HepG2 (cell line): ENCODE measurements around the gene OR4N5. TPM values are rescaled to one million over a fixed set of nuclear protein-coding genes. Genes with fewer than 3 reads are reported as not detected.
A peak's percentile ranks its signal among the peaks of the same experiment; 100 is the strongest.

Experiments
- ATAC-seq: fragments of 200-7000 bp; cut with Tn5 transposase; 3 replicates; pipeline ENCODE4 v1.9.1; 2020; ENCODE audit warnings: mild to moderate bottlenecking, moderate library complexity
- BruUV-seq: library from RNA; stranded (reverse); fragments of 400-500 nt; replicated peaks from 2 replicates; lab custom pipeline; 2021; lab: Mats Ljungman, UMichigan
- CTCF ChIA-PET: fragments of 300-600 bp; formaldehyde crosslinking; extraction: SDS; loops from one replicate; lab custom pipeline; 2021; ENCODE audit warnings: low total read pairs, inconsistent platforms, low intra/inter-chr PET ratio; lab: Yijun Ruan, JAX
- POLR2A ChIA-PET: fragments of 350-600 bp; sonication (Branson Sonifier 250); formaldehyde crosslinking; loops from one replicate; lab custom pipeline; 2020; ENCODE audit warnings: antibody characterized with exemption, inconsistent platforms; lab: Yijun Ruan, JAX
- DNase-seq: peaks from one replicate; pipeline ENCODE4 v3.0.0-alpha.2; 2015; ENCODE audit warnings: low spot score
- FAIRE-seq: peaks from 3 replicates; lab custom pipeline; 2011; peaks lifted over from hg19 to GRCh38; lab: Jason Lieb, UNC
- H2AFZ ChIP-seq: one replicate; pipeline ENCODE4 v1.6.1; 2011; ENCODE audit warnings: low read length, inconsistent platforms
- H3K27ac ChIP-seq: fragments of 300-600 bp; 3 replicates; pipeline ENCODE4 v1.8.0; 2011; ENCODE audit warnings: mixed run types, mild to moderate bottlenecking, mixed read lengths, low read length, inconsistent platforms; ENCODE audit not compliant: insufficient read depth; ENCODE audit errors: extremely low read length
- H3K27me3 ChIP-seq, 2 experiments: fragments of 200-600 bp in 1 of 2; 2 replicates in 1 of 2; 3 replicates in 1 of 2; pipeline versions ENCODE4 v1.6.0 to v1.8.0; 2011; ENCODE audit warnings: low read length in 2 of 2, mild to moderate bottlenecking in 2 of 2, moderate library complexity in 2 of 2, inconsistent platforms in 1 of 2; ENCODE audit not compliant: insufficient read depth in 2 of 2, control insufficient read depth in 1 of 2
- H3K36me3 ChIP-seq, 2 experiments: fragments of 200-600 bp in 1 of 2; replicated peaks in 1 of 2; 2 replicates in 1 of 2; 3 replicates in 1 of 2; pipeline versions ENCODE4 v1.5.1 to v1.8.0; 2011; ENCODE audit warnings: low read length in 2 of 2, inconsistent platforms in 1 of 2; ENCODE audit not compliant: insufficient read depth in 2 of 2, control insufficient read depth in 1 of 2
- H3K4me1 ChIP-seq: 2 replicates; pipeline ENCODE4 v1.5.1; 2012; ENCODE audit warnings: low read length, inconsistent platforms; ENCODE audit not compliant: insufficient read depth
- H3K4me2 ChIP-seq: 2 replicates; pipeline ENCODE4 v1.6.0; 2011; ENCODE audit warnings: low read depth, low read length, inconsistent platforms
- H3K4me3 ChIP-seq, 3 experiments: fragments of 200-600 bp in 1 of 3; sonication (generic), shearing (Covaris generic) in 1 of 3; replicated peaks in 1 of 3; 2 replicates each; pipeline ENCODE4 v1.5.1; 2011 to 2016; ENCODE audit warnings: low read length in 3 of 3, inconsistent platforms in 2 of 3, low read depth in 2 of 3, mild to moderate bottlenecking in 2 of 3, control low read depth in 1 of 3, mixed read lengths in 1 of 3; ENCODE audit not compliant: insufficient read depth in 1 of 3
- H3K79me2 ChIP-seq: one replicate; pipeline ENCODE4 v1.6.1; 2011; ENCODE audit warnings: low read length, inconsistent platforms; ENCODE audit not compliant: insufficient read depth
- H3K9ac ChIP-seq: 2 replicates; pipeline ENCODE4 v1.6.0; 2011; ENCODE audit warnings: mild to moderate bottlenecking, low read depth, low read length, inconsistent platforms; ENCODE audit not compliant: insufficient read depth
- H3K9me3 ChIP-seq: 2 replicates; pipeline ENCODE4 v1.5.1; 2012; ENCODE audit warnings: mild to moderate bottlenecking, low read length
- H4K20me1 ChIP-seq: 2 replicates; pipeline ENCODE4 v1.6.0; 2011; ENCODE audit warnings: inconsistent platforms, mild to moderate bottlenecking, low read length, moderate library complexity; ENCODE audit not compliant: insufficient read depth
- ELF4 ChIP-seq: sonication (generic); formaldehyde crosslinking; IDR thresholded peaks from 2 replicates; pipeline ENCODE4 v1.5.0; 2020; ENCODE audit warnings: missing genetic modification reagents, mild to moderate bottlenecking, moderate library complexity, borderline replicate concordance
- HNRNPUL1 ChIP-seq: fragments of 200-400 bp; formaldehyde crosslinking; IDR thresholded peaks from 2 replicates; pipeline ENCODE4 v1.6.1; 2017; ENCODE audit warnings: low read depth, mild to moderate bottlenecking, low read length, moderate library complexity
- JUNB ChIP-seq: sonication (generic); formaldehyde crosslinking; IDR thresholded peaks from 2 replicates; pipeline ENCODE4 v1.8.0; 2022; ENCODE audit warnings: missing genetic modification reagents, mild to moderate bottlenecking, borderline replicate concordance
- MAF1 ChIP-seq: sonication (generic); formaldehyde crosslinking; IDR thresholded peaks from 2 replicates; pipeline ENCODE4 v1.5.0; 2020; ENCODE audit warnings: missing genetic modification reagents, borderline replicate concordance
- MAFF ChIP-seq: IDR thresholded peaks from 2 replicates; pipeline ENCODE4 v1.6.1; 2011; ENCODE audit warnings: low read depth, low read length, improper control_type of control experiment
- MAFK ChIP-seq, 2 experiments: IDR thresholded peaks in 1 of 2; conservative IDR thresholded peaks in 1 of 2; 2 replicates each; pipeline ENCODE4 v1.6.1; 2011; ENCODE audit warnings: improper control_type of control experiment in 2 of 2, low read length in 2 of 2
- MEIS1 ChIP-seq: sonication (generic); formaldehyde crosslinking; IDR thresholded peaks from 2 replicates; pipeline ENCODE4 v1.9.0; 2021; ENCODE audit warnings: mild to moderate bottlenecking, missing genetic modification reagents, moderate library complexity, borderline replicate concordance
- NFE2L2 ChIP-seq: fragments of 150-350 bp; IDR thresholded peaks from 2 replicates; pipeline ENCODE4 v1.6.1; 2014; ENCODE audit warnings: low read length
- PHB2 ChIP-seq: fragments of 450-650 bp; IDR thresholded peaks from 2 replicates; pipeline ENCODE4 v1.6.1; 2018; ENCODE audit not compliant: partially characterized antibody
- PHF21A ChIP-seq: sonication (generic); formaldehyde crosslinking; IDR thresholded peaks from 2 replicates; pipeline ENCODE4 v1.5.0; 2020; ENCODE audit warnings: mild to moderate bottlenecking, missing genetic modification reagents
- RARG ChIP-seq: sonication (generic); formaldehyde crosslinking; IDR thresholded peaks from 2 replicates; pipeline ENCODE4 v1.4.0; 2020; ENCODE audit warnings: low read depth, mild to moderate bottlenecking, missing genetic modification reagents
- SPEN ChIP-seq: sonication (generic); formaldehyde crosslinking; IDR thresholded peaks from 2 replicates; pipeline ENCODE4 v1.5.1; 2020; ENCODE audit warnings: low read depth, mild to moderate bottlenecking, missing genetic modification reagents
- SRSF4 ChIP-seq: fragments of 200-400 bp; formaldehyde crosslinking; IDR thresholded peaks from one replicate; pipeline ENCODE4 v1.6.1; 2018; ENCODE audit warnings: mild to moderate bottlenecking, low read depth, low read length, moderate library complexity; ENCODE audit not compliant: poor library complexity, severe bottlenecking
- ZNF124 ChIP-seq: sonication (generic); formaldehyde crosslinking; IDR thresholded peaks from 2 replicates; pipeline ENCODE4 v1.4.0; 2020; ENCODE audit warnings: missing genetic modification reagents
- ZNF333 ChIP-seq: sonication (generic); formaldehyde crosslinking; IDR thresholded peaks from 2 replicates; pipeline ENCODE4 v1.4.0; 2020; ENCODE audit warnings: mild to moderate bottlenecking, missing genetic modification reagents, borderline replicate concordance
- ZNF614 ChIP-seq: IDR thresholded peaks from 2 replicates; pipeline ENCODE4 v1.6.1; 2018; ENCODE audit warnings: missing biosample characterization, missing genetic modification reagents, inconsistent platforms, borderline replicate concordance
- ZNF841 ChIP-seq: sonication (generic); formaldehyde crosslinking; IDR thresholded peaks from 2 replicates; pipeline ENCODE4 v1.8.1; 2023; ENCODE audit warnings: missing genetic modification reagents, borderline replicate concordance
- ZSCAN9 ChIP-seq: IDR thresholded peaks from 2 replicates; pipeline ENCODE4 v1.6.1; 2016; ENCODE audit warnings: borderline replicate concordance
- WGBS: methylation state at CpG from one replicate; pipeline ENCODE4 v1.1.6; 2017; ENCODE audit warnings: low lambda C conversion rate; 5-methylcytosine and 5-hydroxymethylcytosine counted together
- in situ Hi-C: cut with HindIII; loops from 2 replicates; pipeline ENCODE4 v1.10.0; 2017; ENCODE audit warnings: low pct_unique_long_range_greater_than_20kb; ENCODE audit not compliant: extremely low pct_ligation_motif_present
- intact Hi-C: fragments of 100-400 bp; cut with micrococcal nuclease; formaldehyde crosslinking; loops from one replicate; pipeline ENCODE4 v1.10.0; 2022; ENCODE audit not compliant: unreplicated experiment
- polyA plus RNA-seq, 8 experiments: library from polyadenylated mRNA; depleted of rRNA in 3 of 8; stranded (reverse) in 7 of 8; unstranded in 1 of 8; fragments of >200 nt; fragmentation: Illumina TruSeq in 4 of 8; extraction: Trizol in 4 of 8; gene quantifications; 2 replicates each; pipeline versions ENCODE4 v1.2.1 to v1.2.3, GENCODE V29; 2011 to 2016; ENCODE audit warnings: low read depth in 4 of 8, missing spikeins in 1 of 8, mixed read lengths in 1 of 8; ENCODE audit not compliant: insufficient read depth in 1 of 8
- total RNA-seq, 5 experiments: library from RNA; depleted of rRNA; stranded (reverse); fragments of >200 nt; fragmentation: Illumina TruSeq; extraction: Trizol; gene quantifications; 2 replicates each; pipeline ENCODE4 v1.2.3, GENCODE V29; 2016; ENCODE audit warnings: low read depth in 1 of 5
- TF ChIP-seq, protein P1 (sequence below): sonication (generic); formaldehyde crosslinking; IDR thresholded peaks from 2 replicates; pipeline ENCODE4 v1.5.0; 2020; ENCODE audit warnings: missing genetic modification reagents, mild to moderate bottlenecking, borderline replicate concordance
- TF ChIP-seq, protein P2 (sequence below): sonication (generic); formaldehyde crosslinking; IDR thresholded peaks from 2 replicates; pipeline ENCODE4 v1.5.1; 2020; ENCODE audit warnings: missing genetic modification reagents, mild to moderate bottlenecking, borderline replicate concordance

OR4N5 gene
- total and polyA plus RNA-seq, 2 of the 13 experiments (the other 11 are each of a cell fraction or from before 2014, with no cell fraction given) = not detected

DNA sequence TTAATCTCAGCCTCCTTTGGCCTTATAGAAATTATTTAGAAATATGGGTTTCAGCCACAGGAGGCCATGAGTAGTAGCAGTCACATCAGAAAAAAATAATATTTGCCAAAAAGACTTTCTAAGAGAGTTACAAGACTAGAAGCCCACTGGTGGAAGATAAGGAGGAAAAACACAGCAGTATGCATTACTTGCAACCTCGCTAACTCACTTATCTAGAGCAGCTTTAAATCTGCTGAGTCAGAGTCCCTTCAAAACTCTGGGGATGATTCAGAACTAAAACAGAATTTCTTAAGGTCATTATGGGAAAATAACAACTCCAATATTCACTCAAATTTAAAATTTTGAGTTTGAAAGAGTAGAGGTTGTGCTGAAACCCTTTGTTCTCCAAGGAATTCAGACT lies 21.9 kb upstream of the OR4N5 start (continued):
- TF ChIP-seq ZNF333 (CRISPR knock-in tag) (no peak), MAFK (conservative IDR thresholded peaks at IDR 0.05 in 1 of 2, IDR thresholded peaks at IDR 0.05 in 1 of 2; ENCODE audit: low read length in 2 of 2) (peak; percentile 63 to 86; a peak in 3 of 4 replicates), MAFF (peak; percentile 72), NFE2L2 (peak; percentile 28; the same call in 1 of the 2 replicates)
- TF ChIP-seq, protein P1, sequence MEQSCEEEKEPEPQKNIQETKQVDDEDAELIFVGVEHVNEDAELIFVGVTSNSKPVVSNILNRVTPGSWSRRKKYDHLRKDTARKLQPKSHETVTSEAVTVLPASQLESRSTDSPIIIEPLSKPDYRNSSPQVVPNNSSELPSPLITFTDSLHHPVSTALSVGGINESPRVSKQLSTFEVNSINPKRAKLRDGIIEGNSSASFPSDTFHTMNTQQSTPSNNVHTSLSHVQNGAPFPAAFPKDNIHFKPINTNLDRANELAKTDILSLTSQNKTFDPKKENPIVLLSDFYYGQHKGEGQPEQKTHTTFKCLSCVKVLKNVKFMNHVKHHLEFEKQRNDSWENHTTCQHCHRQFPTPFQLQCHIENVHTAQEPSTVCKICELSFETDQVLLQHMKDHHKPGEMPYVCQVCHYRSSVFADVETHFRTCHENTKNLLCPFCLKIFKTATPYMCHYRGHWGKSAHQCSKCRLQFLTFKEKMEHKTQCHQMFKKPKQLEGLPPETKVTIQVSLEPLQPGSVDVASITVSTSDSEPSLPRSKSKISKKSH (CRISPR knock-in tag) = no peak

DNA sequence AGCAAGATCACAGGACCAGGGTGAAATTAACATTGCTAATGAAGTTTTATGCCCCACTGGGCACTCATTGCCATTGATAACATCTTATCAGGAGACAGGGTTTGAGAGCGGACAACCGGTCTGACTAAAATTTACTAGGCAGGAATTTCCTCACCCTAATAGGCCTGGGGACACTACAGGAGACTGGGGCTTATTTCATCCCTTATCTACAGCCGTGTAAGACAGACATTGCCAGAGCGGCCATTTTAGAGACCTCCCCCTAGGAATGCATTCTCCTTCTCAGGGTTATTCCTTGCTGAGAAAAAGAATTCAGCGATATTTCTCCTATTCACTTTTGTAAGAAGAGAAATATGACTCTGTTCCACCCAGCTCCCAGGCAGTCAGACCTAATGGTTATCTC lies 19.8 kb upstream of the OR4N5 start:
- no peak overlapping the region for H2AFZ ChIP-seq
- no peak for DNase-seq
- 33% methylated on average over 5 of the region's 5 CpGs for WGBS
- intact Hi-C loops = no loop called here
- H3K36me3 ChIP-seq = no peaks in the 10 kb centered on the region
- H3K27me3 ChIP-seq = no peaks in the 10 kb centered on the region
- no peak overlapping the region for H3K9ac ChIP-seq
- in situ Hi-C loops = no loop called here
- no peaks in the 10 kb centered on the region for H4K20me1 ChIP-seq
- H3K4me1 ChIP-seq = no peaks in the 10 kb centered on the region
- no TSS peak for BruUV-seq
- H3K4me3 ChIP-seq = no peak overlapping the region
- ChIA-PET CTCF (no interaction called here), POLR2A (no interaction called here)
- ATAC-seq = no peak
- H3K79me2 ChIP-seq = no peaks in the 10 kb centered on the region
- H3K4me2 ChIP-seq = no peak overlapping the region
- FAIRE-seq = no peak
- no peak overlapping the region for H3K27ac ChIP-seq
- H3K9me3 ChIP-seq = peaks cover 17% of the 10 kb centered on the region; the same call in 1 of the 2 replicates
- TF ChIP-seq ELF4 (CRISPR knock-in tag) = no peak
- no peak for TF ChIP-seq ZNF841 (CRISPR knock-in tag)
- TF ChIP-seq ZSCAN9 (CRISPR knock-in tag) = no peak
- TF ChIP-seq, protein P2, sequence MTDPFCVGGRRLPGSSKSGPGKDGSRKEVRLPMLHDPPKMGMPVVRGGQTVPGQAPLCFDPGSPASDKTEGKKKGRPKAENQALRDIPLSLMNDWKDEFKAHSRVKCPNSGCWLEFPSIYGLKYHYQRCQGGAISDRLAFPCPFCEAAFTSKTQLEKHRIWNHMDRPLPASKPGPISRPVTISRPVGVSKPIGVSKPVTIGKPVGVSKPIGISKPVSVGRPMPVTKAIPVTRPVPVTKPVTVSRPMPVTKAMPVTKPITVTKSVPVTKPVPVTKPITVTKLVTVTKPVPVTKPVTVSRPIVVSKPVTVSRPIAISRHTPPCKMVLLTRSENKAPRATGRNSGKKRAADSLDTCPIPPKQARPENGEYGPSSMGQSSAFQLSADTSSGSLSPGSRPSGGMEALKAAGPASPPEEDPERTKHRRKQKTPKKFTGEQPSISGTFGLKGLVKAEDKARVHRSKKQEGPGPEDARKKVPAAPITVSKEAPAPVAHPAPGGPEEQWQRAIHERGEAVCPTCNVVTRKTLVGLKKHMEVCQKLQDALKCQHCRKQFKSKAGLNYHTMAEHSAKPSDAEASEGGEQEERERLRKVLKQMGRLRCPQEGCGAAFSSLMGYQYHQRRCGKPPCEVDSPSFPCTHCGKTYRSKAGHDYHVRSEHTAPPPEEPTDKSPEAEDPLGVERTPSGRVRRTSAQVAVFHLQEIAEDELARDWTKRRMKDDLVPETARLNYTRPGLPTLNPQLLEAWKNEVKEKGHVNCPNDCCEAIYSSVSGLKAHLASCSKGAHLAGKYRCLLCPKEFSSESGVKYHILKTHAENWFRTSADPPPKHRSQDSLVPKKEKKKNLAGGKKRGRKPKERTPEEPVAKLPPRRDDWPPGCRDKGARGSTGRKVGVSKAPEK = no peak
- no peak for TF ChIP-seq ZNF124 (CRISPR knock-in tag)
- no peak for TF ChIP-seq PHB2
- no peak for TF ChIP-seq MEIS1
- no peak for TF ChIP-seq MAF1 (CRISPR knock-in tag)
- no peak for TF ChIP-seq ZNF614 (CRISPR knock-in tag)
- TF ChIP-seq SRSF4 = no peak
- no peak for TF ChIP-seq JUNB (CRISPR knock-in tag)
- no peak for TF ChIP-seq RARG (CRISPR knock-in tag)
- TF ChIP-seq HNRNPUL1 = no peak
- no peak for TF ChIP-seq SPEN (CRISPR knock-in tag)
- TF ChIP-seq PHF21A = no peak
